GM18858 (cell line): ENCODE data around the gene PWWP2A.
"Not testable (repeated sequence)": the region's sequence is repeated elsewhere in the genome, so short reads cannot be mapped to it uniquely, and the experiment has no call there.

ENCODE experiments used
- ATAC-seq: cut with Tn5 transposase; IDR thresholded peaks from one replicate; pipeline ENCODE4 v1.9.1; 2021; ENCODE audit not compliant: unreplicated experiment

The PWWP2A gene

GRCh38 chr5:160079753-160080152 is 39.5 kb downstream of the PWWP2A start:
- no peak for ATAC-seq

DNA sequence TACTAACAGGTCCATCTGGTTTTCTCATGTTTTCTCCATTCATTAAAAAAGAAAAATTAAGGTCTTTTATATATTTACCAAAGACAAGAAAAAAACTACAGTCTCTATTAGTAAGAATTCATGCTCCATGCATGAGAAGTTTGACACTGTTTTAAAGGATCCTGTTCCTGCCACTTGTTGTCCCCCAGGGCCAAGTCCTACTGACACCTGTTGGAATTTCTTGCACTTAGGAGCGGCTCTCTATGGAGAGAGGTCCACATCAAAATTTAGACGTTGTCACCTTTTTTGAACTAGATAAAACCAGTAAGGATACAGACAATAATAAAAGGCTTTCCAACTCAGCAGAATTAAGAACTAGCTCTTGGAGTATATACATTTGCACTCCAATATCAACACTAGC is 42.3 kb downstream of the PWWP2A start:
- ATAC-seq, result no peak

GRCh38 chr5:160075073-160075472 is 44.2 kb downstream of the PWWP2A start:
- no peak for ATAC-seq

DNA sequence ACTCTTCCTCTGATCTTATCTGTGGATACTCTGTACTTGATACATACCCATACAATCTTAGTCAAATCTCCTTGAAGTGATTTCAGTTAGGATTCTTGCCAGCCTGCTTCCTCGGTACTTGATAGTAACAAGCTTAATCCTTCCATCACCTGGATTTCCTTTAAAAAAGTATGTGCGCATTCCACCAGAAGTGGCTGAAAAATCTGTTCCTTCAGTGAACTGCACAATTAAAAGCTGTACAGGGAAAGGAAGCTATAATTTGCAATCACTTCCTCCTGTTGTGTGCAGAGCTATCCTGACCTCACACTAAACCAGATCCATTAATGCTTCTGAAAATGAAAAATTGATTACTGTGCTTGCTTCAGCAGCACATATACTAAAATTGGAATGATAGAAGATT is 47.3 kb downstream of the PWWP2A start:
- no peak for ATAC-seq

- no peak for ATAC-seq
These were observed 47.7 kb downstream of the PWWP2A start for GRCh38 chr5:160071516-160071915.

DNA sequence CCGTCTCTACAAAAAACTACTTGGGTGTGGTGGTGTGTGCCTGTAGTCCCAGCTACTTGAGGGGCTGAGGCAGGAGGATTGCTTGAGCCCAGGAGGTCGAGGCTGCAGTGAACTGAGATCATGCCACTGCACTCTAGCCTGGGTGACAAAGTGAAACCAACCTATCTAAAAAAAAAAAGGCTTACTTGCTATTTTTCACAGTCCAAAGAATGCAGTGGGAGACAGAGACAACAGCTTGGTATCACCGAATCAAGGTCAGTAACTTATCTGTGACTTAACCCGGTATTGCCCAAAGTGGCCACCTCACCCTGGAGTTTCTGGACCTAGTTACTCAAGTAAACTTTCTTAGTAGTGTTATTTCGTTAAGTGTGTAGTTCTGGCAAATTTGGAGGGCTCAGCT is 50.1 kb downstream of the PWWP2A start:
- not testable (repeated sequence) for ATAC-seq

- no peak for ATAC-seq
These were observed 54.1 kb downstream of the PWWP2A start for GRCh38 chr5:160064995-160065614.

DNA sequence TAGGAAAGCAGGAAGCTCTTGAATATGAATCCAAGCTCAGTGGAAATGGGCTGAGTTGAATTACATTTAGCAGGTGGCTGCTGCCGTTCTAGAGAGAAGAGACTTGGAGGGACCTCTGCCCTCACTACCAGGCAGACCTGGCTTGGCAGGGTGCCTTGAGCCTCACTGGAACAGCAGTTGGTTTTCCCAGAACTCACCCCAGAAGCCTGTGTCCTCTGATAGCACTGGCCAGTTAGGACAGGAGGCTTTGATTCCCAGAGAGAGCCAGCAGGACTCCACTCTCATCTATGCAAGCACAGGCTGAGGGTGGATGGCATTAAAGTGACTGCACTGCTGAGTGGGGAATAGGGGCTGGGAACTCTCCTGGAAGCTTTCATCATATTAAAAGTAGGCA is 54.8 kb downstream of the PWWP2A start:
- no peak for ATAC-seq

GRCh38 chr5:160061770-160062169 is 57.5 kb downstream of the PWWP2A start:
- ATAC-seq, result no peak

GRCh38 chr5:160060001-160060400 is 59.2 kb downstream of the PWWP2A start:
- ATAC-seq, result no peak

- ATAC-seq, result no peak
These were observed 62.0 kb downstream of the PWWP2A start for GRCh38 chr5:160057256-160057655.

GRCh38 chr5:160054831-160055230 is 64.4 kb downstream of the PWWP2A start:
- ATAC-seq, result no peak

DNA sequence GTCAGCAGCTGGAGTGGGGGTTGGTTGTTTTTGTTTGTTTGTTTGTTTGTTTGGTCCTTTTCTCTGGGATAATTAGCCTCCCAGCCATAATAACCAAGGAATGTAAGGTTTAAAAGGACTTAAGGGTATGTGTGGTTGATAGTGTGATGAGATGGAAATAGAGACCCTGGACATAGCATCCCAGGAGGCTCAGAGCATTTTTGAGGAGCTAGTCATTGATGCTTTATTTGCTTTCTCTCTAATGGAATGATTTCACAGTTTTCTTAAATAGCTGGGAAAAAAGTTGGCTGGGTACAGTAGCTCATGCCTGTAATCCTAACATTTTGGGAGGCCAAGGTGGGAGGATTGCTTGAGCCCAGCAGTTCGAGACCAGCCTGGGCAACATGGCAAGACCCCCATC is 65.2 kb downstream of the PWWP2A start:
- ATAC-seq, result no peak

GRCh38 chr5:160049099-160049498 is 70.2 kb downstream of the PWWP2A start:
- ATAC-seq, result no peak

- no peak for ATAC-seq
These were observed 71.1 kb downstream of the PWWP2A start for GRCh38 chr5:160048131-160048530.

DNA sequence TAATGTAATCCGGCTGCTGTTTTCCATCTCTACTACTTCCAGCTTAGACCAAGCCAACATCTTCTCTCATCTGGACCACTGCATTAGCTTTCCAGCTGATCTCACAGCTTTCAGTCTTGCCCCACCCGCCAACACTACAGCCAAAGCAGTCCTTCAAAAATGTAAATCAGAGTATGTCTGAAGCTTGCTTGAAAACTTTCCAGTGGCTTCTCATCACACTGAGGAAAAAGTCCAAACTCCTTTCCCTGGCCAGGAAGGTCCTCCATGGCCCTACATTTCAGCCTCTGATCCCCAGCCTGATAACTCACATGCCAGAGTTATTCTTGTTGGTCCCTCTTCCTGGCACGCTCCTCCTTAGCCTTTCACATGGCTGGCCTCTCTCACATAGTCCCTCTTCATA is 71.8 kb downstream of the PWWP2A start:
- ATAC-seq, result no peak

DNA sequence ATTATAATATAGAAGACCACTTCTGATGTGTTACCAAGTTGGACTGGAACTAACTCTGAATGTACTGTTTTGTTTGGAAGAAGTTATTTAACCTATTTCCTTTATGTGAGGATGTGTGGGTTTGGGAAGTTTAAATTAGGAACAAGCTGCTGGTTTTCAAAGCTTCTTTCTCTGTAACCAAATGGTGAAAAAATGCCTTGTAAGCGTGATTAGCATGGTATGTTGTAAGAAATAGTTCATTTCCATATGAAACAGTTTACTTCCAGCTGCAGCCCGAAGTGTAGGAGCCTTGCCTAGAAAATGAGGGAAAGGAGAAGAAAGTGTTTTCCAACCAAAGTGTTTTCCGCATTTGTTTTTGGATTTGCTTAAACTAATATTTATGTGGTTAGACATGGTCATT is 74.3 kb downstream of the PWWP2A start:
- no peak for ATAC-seq

DNA sequence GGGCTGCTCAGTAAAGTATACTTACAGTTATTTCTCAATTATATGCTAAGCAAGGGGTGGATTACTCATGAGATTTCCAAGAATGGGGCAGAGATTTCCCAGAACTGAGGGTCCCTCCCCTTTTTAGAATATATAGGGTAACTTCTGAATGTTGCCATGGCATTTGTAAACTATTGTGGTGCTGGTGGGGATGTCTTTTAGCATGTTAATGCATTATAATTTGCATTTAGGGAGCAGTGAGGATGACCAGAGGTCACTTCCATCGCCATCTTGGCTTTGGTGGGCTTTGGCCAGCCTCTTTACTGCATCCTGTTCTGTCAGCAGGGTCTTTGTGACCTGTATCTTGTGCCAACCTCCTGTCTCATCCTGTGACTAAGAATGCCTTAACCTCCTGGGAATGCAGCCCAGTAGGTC is 74.9 kb downstream of the PWWP2A start:
- ATAC-seq, result no peak

GRCh38 chr5:160042671-160043070 is 76.6 kb downstream of the PWWP2A start:
- ATAC-seq, result no peak
